Activated T-cell treated with anti-CD3 and anti-CD28 coated beads for 1 hour (primary cell): ENCODE measurements around the gene HEMK1.

Experiments
- DNase-seq: peaks from one replicate; pipeline ENCODE4 v3.0.0-alpha.2; 2020; ENCODE audit warnings: low read depth

The HEMK1 gene, protein sequence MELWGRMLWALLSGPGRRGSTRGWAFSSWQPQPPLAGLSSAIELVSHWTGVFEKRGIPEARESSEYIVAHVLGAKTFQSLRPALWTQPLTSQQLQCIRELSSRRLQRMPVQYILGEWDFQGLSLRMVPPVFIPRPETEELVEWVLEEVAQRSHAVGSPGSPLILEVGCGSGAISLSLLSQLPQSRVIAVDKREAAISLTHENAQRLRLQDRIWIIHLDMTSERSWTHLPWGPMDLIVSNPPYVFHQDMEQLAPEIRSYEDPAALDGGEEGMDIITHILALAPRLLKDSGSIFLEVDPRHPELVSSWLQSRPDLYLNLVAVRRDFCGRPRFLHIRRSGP

DNA sequence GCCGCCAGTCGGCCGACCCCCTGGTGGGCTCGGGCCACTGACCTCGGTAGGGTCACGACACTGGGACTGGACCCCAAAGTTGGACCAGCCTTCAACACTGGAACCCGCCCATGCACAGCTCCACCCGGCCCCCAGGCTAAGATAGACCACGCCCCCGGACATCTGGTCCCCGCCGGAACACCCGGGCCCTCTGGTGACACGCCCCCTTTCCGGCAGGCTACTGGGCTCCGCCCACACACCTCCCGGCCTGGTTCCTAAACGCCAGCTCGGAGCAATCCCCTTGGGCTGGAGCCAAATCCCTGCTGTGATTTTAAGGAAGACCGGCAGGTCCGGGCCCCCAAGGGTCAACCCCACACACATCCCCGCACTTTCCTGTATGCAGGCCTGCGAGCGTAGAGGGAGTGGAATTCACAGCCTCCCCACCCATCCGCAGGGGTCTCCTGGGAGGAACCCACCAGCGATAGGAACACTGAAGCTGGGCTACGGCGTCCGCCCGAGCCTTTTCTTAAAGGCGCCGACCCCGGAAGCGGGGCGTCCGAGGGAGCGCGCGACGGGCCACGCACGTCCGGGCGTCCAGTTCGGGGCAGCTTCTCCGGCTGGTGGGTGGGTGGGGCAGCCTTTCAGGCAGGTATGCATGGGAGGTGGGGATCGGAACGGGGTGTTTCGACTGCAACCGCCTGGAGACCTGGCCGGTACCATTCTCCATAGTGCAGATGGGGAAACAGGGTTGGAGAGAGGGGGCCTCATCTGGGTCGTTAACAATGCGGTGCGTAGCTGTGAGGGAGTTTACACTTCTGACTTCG, at the start of gene HEMK1:
TSS of gene HEMK1 (plus strand) at position 576 of the 803 bp plus-strand sequence. CDS start 1,583 bp downstream, outside the sequence.
- DNase-seq: peak; percentile 88

DNA sequence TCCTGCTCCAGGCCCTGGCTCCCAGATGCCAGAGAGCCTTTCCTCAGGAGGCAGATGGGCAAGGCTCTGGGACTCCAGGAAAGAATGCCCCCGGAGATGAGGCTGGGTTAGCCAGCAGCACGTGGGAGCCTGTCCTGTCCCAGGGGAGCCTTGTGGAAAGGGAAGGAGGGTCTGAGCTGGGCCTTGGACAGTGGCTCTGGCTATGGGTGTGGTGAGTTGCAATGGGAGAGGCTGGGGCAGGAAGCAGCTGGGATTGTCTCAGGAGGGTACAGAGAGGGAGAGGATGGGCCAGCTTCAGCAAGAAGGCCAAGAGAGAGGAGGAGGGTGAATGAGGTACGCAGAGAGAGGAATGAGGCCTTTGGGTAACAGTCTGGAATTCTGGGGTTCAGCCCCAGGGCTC, 48.5 kb upstream of the HEMK1 start:
- DNase-seq: no peak

DNA sequence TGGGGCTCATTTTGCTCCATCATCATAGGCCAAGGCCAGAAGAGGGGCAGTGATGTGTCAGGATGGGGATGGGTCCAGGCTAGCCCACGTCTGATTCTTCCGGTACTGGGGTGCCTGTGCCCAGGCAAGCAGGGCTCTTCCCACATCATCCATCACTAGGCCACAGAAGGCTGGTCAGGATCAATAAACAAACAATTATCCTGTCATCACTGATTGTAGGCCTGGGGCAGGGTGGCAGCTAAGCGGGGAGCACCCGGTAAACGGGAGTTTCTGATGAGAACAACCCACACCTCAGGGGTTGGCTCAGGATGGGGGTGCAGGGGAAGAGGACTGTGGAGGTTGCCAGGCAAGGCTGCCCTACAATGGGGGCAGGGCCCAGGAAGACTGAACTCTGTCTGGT, 47.8 kb upstream of the HEMK1 start:
- DNase-seq: no peak

DNA sequence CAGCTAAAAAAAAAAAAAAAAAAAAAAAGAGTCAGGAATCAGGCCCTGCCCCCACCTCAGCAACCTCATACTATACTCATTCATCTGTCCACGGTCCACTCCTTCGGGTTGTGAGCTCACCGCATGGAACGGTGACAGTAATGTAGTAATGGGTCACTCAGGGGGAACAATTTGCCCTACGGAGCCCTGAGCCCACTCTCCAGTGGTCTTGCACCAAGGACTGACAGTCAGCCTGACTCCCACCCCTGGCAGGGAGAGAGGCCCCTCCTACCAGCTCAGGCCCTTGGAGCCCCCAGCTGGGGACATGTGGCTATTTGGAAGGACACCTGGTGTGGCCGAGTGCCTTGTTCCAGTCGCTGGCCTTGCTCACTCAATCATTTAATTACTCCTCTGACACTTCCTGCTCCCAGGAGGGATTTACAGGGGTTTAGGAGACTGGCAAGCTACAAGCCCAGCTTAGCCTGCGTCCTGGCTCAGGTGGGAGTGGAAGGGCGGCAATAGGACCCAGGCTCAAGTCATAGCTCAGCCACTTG, 46.0 kb upstream of the HEMK1 start:
- DNase-seq: no peak

DNA sequence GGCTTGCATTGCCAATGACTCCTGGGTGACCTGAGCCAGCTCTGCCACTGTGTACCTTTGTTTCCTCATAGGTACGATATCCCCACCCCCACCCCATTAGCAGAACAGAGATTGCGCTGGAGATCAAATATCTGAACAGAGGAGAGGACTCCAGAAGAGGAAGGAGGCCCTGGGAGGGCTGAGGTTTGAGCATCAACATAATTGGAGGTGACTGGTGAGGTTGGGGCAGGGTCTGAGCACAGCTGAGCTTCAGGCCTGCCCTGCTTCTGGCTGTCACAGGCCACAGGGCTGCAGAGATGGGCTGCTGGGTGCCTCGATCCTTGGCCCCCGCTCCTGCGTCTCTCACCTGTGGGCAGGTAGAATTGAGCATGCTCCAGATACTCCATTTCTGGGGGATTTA, 44.6 kb upstream of the HEMK1 start:
- DNase-seq: no peak

DNA sequence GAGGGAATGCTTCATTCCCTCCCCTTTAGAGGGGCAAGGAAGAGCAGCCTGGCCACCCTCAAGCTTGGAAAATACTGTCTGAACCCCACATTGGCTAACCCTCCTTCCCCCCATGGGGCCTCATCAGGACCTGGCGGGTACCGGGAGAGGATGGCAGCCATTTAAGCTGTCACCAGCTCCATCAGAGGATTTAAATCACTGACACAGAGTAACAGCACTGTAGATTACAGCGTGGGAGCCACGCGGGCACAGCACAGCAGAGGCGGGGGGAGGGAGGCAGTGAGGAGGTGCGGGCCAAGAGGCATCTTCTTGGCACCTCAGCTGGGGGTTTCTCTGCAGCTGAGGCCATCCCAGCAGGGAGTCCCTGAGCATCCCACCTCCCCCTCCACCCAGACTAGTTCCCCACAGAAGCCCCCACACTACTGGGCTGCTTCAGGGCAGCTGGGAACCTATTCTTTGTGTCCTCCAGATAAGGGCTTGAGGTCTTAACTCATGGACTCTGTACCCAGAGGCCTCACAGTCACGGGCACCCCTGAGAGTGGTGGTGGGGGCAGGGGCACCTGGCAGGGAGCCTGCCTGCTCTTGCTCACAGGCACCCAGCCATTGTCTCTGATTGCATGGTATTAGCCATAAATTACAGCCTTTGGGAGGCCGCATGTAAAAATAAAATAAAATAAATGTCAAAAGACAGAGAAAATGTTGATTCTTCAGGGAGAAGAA, 44.0 kb upstream of the HEMK1 start:
- DNase-seq: no peak

DNA sequence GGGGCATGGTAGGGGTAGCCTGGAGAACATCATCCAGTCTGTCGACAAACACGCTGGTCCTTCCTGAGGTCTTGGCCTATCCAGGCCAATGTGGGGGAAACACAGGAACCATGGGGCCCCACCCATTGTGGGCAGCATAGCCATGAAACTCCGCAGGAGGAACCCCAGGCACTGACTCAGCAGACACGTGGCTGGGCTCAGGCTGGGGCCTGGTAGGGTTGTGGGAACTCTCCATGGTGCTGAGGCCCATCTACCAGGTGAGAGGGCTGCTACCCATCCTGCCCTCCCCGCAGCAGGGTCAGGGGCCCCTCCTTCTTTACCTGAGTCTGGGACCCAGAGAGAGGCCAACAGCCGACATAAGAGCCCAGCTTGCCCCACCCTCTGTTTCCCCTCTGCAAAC, 43.3 kb upstream of the HEMK1 start:
- peak; percentile 8 for DNase-seq

DNA sequence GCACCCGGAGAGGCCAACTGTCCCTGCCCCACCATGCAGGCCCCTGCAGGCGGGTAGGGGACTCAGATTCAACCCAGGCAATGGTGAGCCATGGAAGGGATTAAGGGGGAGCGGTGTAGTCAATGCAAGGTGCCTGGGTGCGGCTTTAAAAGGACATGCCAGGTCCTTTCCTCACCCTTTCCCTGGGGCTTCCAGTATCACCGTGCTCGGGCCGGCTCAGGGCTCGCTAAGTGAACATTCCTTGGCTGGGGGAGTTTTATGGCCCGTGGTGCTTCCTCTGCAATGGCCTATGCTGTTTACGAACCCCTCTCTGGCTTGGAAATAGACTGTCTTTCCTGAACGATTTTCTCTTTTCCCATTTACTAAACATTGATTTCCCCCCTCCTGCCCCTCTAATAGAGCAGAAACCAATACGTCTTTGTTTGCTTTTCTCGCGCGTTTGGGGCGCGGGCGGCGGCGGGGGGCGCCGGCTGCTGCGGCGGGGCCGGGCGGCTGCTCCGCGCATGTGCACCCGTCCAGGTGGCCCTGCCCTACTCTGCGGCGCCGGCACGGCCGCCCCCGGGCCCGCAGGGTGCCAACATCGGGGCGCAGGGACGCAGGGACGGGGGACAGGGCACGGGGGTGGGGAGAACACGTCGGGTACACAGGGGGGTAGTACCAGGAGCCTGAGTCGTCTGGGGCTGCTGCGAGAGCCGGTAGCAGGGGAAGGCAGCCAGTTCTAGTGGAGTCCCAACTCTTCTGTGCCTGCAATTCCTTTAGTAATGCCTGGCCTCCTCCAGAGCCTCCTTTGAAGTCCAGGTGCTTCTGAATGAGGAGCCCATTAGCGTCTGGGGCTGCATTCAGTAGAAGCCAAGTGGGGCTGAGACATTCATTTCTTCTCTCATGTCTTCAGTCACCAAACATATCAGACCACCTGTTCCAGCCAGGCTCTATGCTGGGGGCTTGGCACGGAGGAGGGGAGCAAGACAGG, 39.0 kb upstream of the HEMK1 start:
- DNase-seq: no peak

DNA sequence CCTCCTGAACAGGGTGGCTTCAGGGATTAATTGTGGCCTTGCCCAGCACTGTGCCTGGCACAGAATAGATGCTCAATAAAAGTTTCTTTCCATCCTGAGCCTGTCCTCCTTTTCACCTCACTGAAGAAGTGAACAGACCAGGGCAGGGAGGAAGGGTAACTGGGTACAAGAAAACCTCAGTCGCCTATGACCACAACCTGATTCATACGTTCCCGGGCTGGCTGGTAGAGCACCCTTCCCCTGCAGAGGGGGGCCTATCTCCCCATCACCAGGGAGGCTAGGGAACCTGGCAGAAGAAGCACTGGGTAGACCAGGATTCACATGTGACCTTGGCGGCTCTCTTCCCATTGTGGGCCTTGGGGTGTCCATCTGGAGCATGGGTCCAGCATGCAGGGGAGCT, 38.1 kb upstream of the HEMK1 start:
- DNase-seq: no peak

DNA sequence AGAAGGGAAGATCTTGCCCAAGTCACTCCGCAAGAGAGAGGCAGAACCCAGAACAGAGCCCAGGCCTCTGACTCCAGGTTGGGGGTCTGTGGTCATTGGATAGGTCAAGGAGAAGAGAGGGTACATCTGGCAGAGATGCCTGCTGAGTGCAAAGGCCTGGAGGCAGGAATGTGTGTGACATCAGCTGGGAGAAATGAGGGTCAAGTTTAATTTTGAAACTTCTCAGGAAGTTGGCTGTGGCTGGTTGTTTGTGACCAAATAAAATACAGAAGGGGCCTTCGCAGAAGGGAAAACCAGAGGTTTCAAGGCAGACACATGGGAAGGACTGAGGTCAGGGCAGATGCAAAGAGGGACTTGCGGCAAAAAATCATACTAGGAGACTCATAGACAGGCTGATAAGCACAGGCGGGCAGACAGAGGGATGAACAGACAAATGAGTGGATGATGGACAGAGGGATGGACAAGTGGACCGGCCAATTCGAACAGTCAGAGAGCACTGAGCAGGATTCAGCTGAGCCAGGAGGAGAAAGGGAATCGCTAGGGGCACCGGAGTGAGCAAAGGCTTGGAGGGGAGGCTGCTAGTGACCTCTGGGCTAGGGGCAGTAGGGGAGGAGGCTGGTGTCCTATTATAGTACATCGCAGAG, 37.1 kb upstream of the HEMK1 start:
- no peak for DNase-seq

DNA sequence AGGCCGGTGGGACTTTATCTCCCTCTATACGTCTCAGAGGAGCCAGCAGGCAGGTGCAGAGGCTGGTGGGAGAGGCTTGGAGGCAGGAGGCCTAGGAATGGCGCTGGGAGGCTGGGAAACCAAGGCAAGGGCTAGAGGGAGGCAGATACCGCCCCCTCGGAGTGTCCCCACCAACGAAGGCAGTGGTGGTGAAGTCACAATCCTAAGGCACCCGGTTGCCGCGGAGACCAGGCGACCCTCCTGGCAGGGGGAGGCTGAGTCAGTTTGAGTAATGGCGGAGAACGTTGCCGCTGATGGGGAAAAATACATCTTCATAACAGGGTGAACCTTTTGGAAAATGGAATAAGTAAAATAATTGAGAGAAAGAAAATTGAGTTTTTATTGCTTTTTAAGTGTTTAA, 36.0 kb upstream of the HEMK1 start:
- DNase-seq: no peak

DNA sequence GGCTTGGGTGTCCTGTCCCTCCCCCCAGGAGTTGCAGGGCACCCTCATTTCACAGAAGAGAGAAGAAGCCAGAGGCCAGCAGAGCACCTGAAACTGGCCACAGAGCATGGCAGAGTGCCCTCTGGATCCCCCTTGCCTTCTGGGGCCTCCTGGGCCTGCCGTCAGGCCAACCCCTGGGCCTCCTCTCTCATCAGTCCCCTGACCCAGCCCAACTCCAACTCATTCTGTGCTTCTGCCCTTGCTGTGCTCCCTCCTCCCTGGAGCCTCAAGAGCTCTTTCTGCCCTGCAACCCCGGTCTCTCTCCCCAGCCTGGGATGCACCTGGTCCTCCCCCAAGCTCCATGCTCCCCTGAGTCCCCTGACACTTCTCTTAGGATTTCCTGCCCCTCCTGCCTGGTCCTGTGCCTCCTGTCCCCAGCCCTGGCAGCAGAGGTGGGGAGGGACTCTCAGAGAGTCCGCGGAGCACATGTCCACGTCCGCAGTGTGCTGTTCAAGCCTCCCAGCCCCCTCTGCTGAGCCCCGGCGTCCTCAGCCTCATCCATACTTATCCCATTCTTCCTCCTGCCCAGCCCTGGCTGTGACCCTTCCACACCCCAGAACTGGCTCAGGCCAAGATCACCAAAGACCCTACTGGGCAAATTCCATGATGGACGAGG, 35.4 kb upstream of the HEMK1 start:
- DNase-seq: no peak

DNA sequence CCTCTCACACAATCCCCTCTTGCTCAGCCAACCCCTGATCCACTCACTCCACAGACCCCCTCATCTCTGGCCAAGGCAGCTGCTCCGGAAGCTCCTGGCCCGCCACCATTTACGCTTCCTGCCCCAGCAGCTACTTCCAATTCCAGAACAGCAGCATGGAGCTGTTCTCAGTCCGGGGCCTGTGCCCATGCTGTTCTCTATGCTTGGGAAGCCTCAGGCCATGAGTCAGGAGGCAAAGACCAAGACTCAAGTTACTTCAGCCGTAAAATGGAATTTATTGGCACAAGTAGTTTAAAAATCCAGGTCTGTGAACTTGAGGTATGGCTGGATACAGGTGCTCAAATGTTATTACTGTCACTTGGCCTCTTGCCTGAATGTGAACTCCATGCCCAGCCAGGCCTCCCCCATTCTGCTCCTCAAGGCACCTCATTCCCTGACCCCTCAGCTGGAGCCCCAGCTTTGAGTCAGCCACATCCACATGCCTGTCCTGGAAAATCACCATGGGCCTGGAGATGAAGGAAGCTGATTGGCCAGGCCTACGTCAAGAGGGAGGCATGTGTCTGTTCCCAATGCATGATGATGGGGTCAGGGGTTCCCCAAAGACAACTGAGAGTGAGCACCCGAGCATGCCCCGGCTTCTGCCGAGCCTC, 34.5 kb upstream of the HEMK1 start:
- no peak for DNase-seq

DNA sequence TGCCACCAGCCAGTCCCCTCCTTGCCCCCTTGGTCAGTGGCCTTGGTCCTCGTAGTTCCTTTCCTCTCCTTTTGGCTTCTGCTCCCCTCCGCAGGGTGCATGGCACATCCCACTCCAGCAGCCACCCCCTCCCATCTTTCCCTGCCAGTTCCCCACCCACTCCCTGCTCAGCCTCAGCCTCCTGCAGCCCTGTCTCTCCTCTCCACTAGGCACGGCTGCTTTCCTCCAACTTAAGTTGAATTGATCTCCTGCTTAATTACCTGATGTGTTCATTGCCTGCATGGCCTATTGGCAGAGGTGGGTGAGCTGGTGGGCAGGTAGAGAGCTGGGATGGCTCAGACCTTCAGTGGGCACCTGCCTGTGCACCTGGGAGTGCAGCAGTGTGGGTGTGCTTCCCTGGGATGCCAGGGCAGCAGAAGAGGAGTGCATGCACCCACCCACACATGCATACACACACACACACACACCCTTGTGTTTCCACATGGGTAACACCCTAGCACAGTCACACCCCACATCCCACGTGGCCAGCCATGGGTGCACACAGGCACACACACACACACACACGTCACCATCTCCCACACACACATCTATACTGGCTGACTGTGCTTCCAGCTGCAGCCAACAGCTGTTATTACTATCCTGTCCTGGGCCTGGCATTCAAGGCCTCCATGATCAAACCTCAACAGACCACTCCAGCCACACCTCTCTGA, 32.7 kb upstream of the HEMK1 start:
- DNase-seq: no peak

DNA sequence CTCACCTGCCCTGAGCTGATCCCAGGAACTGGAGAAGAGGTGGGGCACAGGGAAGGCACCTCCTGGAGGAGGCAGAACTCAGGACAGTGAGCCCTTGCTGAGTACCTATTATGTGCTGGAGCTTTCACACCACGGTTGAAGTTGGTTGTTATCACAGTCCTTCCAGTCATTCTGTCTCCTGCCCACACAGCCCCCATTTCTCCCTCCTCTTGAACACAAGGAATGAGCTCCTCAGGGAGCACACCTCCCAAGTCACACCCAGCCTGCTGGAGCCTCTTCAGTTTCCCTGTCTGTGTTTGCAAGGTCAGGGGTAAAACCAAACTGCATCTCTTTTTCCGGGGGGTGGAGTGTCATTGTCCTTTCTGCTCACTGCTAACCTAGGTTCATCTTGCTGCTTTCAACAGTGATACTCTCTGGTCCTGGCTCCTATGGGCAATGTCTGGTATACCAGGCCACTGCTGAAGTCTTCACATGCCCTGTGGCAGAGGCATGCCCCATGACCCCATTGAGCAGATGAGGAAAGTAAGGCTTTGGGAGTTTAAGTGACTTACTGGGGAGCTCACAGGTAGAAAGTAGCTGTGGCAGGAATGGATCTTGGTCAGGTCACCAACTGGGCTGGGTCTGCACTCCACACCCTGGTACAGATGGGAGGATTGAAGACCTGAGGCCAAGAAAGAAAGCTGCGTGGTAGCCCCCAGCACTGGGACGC, 31.7 kb upstream of the HEMK1 start:
- no peak for DNase-seq

DNA sequence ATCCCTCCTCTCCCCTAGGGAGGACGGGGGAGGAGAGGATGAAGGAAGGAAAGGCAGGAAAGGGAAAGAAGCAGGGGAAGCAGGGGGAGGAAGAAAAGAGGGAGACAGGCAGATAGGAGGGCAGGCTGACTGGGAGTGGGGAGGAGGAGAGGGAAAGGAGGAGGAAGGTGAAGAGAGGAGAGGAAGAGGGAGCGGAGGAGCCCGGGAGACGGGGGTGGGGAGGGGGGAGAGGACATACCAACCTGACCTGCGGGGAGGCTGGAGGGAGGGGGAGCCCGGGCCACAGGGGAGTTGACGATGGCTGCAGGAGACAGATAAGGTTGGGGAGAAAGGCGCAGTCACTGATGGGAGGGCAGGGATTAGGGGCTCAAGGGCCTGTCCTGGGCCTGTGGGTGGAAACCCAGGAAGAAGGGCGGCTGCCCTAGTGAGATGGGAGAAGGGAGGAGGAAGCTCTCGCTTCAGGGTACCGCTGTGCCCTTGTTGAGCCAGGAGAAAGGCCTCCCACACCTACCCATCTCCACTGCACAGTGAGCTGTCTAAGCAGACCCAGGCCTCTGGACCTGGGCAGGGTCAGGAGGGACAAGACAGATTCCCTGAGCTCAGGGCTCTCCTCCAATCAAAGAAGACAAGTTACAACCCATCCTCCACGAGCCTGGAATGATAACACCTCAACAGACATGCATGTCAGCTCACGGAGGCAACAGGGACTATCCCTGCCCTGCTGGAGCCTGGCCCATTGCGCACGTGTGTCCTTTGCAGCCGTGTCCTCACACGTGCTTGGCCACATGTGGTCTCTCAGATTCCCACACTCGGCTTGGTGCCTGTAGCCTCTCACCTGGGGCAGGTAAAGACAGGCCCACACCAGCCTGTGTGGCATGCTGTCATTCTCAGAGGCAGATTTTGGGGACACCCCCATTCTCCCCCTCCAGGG, 29.7 kb upstream of the HEMK1 start:
- DNase-seq: no peak
